HepG2 (cell line): ENCODE data around the gene ZNF839. TPM values are rescaled to one million over a fixed set of nuclear protein-coding genes. Genes with fewer than 3 reads are reported as not detected.

Source experiments
- ASH2L ChIP-seq: fragments of 300-600, 200-600 bp; sonication (generic); IDR thresholded peaks from 2 replicates; pipeline ENCODE4 v1.7.0; 2017; ENCODE audit warnings: low read depth, mild to moderate bottlenecking, moderate library complexity, mixed read lengths, low read length; ENCODE audit not compliant: insufficient read length
- ISX ChIP-seq: sonication (generic); formaldehyde crosslinking; conservative IDR thresholded peaks from 2 replicates; pipeline ENCODE4 v1.5.0; 2020; ENCODE audit warnings: missing genetic modification reagents
- KAT7 ChIP-seq: IDR thresholded peaks from 2 replicates; pipeline ENCODE4 v1.6.1; 2018; ENCODE audit warnings: borderline replicate concordance, missing compliant biosample characterization
- MAZ ChIP-seq, 2 experiments: sonication (generic) in 1 of 2; formaldehyde crosslinking in 1 of 2; IDR thresholded peaks; 2 replicates each; pipeline versions ENCODE4 v1.5.0 to v1.6.1; 2012 to 2020; ENCODE audit warnings: low read depth in 2 of 2, mild to moderate bottlenecking in 2 of 2, borderline replicate concordance in 1 of 2, improper control_type of control experiment in 1 of 2, low read length in 1 of 2, missing genetic modification reagents in 1 of 2, moderate library complexity in 1 of 2
- ONECUT2 ChIP-seq: sonication (generic); formaldehyde crosslinking; IDR thresholded peaks from 2 replicates; pipeline ENCODE4 v1.4.0; 2020; ENCODE audit warnings: missing genetic modification reagents
- RCOR2 ChIP-seq: IDR thresholded peaks from 2 replicates; pipeline ENCODE4 v1.6.1; 2016; ENCODE audit warnings: missing biosample characterization, missing genetic modification reagents
- REL ChIP-seq: sonication (generic); formaldehyde crosslinking; conservative IDR thresholded peaks from 2 replicates; pipeline ENCODE4 v1.8.0; 2022; ENCODE audit warnings: mild to moderate bottlenecking, missing genetic modification reagents, moderate library complexity
- RNF2 ChIP-seq: fragments of 450-650 bp; conservative IDR thresholded peaks from 2 replicates; pipeline ENCODE4 v1.6.1; 2016; ENCODE audit warnings: low read depth
- SALL2 ChIP-seq: sonication (generic); formaldehyde crosslinking; IDR thresholded peaks from 2 replicates; pipeline ENCODE4 v1.8.1; 2023; ENCODE audit warnings: mild to moderate bottlenecking, missing genetic modification reagents, inconsistent platforms
- SMAD3 ChIP-seq: sonication (generic); formaldehyde crosslinking; IDR thresholded peaks from 2 replicates; pipeline ENCODE4 v1.4.0; 2020; ENCODE audit warnings: missing genetic modification reagents
- ZBTB8A ChIP-seq: sonication (generic); formaldehyde crosslinking; IDR thresholded peaks from 2 replicates; pipeline ENCODE4 v1.4.0; 2020; ENCODE audit warnings: mild to moderate bottlenecking, low read depth, missing genetic modification reagents, borderline replicate concordance
- ZNF235 ChIP-seq: sonication (generic); formaldehyde crosslinking; IDR thresholded peaks from 2 replicates; pipeline ENCODE4 v1.8.1; 2023; ENCODE audit warnings: mild to moderate bottlenecking, missing genetic modification reagents, borderline replicate concordance
- ZNF354B ChIP-seq: sonication (generic); formaldehyde crosslinking; IDR thresholded peaks from 2 replicates; pipeline ENCODE4 v1.8.0; 2022; ENCODE audit warnings: mild to moderate bottlenecking, missing genetic modification reagents
- ZNF501 ChIP-seq: sonication (generic); formaldehyde crosslinking; IDR thresholded peaks from 2 replicates; pipeline ENCODE4 v1.5.1; 2020; ENCODE audit warnings: mild to moderate bottlenecking, moderate library complexity, missing genetic modification reagents
- ZNF670 ChIP-seq: sonication (generic); formaldehyde crosslinking; IDR thresholded peaks from 2 replicates; pipeline ENCODE4 v1.8.0; 2022; ENCODE audit warnings: mild to moderate bottlenecking, missing genetic modification reagents, borderline replicate concordance
- polyA plus RNA-seq, 8 experiments: library from polyadenylated mRNA; depleted of rRNA in 3 of 8; stranded (reverse) in 7 of 8; unstranded in 1 of 8; fragments of >200 nt; fragmentation: Illumina TruSeq in 4 of 8; extraction: Trizol in 4 of 8; gene quantifications; 2 replicates each; pipeline versions ENCODE4 v1.2.1 to v1.2.3, GENCODE V29; 2011 to 2016; ENCODE audit warnings: low read depth in 4 of 8, missing spikeins in 1 of 8, mixed read lengths in 1 of 8; ENCODE audit not compliant: insufficient read depth in 1 of 8
- total RNA-seq, 5 experiments: library from RNA; depleted of rRNA; stranded (reverse); fragments of >200 nt; fragmentation: Illumina TruSeq; extraction: Trizol; gene quantifications; 2 replicates each; pipeline ENCODE4 v1.2.3, GENCODE V29; 2016; ENCODE audit warnings: low read depth in 1 of 5
- TF ChIP-seq, protein P1 (sequence below): sonication (generic); formaldehyde crosslinking; IDR thresholded peaks from 2 replicates; pipeline ENCODE4; 2020; ENCODE audit warnings: missing genetic modification reagents, mild to moderate bottlenecking, borderline replicate concordance
- TF ChIP-seq, protein P2 (sequence below): sonication (generic); formaldehyde crosslinking; IDR thresholded peaks from 2 replicates; pipeline ENCODE4 v1.8.1; 2023; ENCODE audit warnings: missing genetic modification reagents, inconsistent platforms, borderline replicate concordance
- TF ChIP-seq, protein P3 (sequence below): sonication (generic); formaldehyde crosslinking; IDR thresholded peaks from 2 replicates; pipeline ENCODE4 v1.4.0; 2020; ENCODE audit warnings: missing genetic modification reagents; ENCODE audit errors: not compliant biosample characterization
- TF ChIP-seq, protein P4 (sequence below): sonication (generic); formaldehyde crosslinking; IDR thresholded peaks from 2 replicates; pipeline ENCODE4 v1.4.0; 2020; ENCODE audit warnings: missing genetic modification reagents

The ZNF839 gene
- total and polyA plus RNA-seq, 2 of the 13 experiments (the other 11 are each of a cell fraction or from before 2014, with no cell fraction given) = 11.1 to 12.8 TPM

DNA sequence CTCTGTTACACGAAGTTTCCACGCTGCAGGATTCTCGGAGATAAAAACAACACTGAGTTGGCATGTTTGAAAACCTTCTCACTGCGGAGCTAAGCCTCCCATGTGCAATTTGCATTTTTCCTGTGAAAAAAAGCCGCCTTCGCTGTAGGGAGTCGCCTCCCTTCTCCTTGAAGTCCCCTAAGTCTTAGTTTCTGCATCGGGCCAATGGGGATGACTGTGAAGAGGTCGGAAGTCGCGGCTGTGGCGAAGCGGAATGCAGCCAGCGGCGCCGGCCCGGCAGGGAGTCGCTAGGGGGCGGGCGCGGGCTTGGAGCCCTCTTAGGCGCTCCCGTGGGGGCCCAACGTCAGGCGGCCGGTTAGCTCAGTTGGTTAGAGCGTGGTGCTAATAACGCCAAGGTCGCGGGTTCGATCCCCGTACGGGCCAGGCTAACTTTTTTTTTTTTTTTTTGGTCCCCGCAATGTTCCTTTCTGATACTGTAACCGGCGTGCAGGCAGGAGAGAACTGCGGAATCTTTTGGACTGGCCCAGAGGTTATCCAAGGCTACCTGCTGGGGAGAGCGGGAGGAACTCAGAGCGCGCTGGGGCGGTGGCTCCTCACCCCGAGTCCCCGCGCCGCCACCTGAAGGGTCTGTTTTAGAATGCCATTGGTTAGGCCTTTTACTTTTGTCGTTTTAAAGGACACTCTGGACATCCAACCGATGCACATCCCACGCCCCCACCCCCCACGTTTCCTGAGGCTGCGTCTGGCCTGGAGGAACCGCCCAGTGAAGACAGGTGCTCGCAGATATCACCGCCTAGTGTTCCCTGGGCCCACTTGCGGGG, 2.6 kb upstream of the ZNF839 start (continued):
- TF ChIP-seq, protein P1, sequence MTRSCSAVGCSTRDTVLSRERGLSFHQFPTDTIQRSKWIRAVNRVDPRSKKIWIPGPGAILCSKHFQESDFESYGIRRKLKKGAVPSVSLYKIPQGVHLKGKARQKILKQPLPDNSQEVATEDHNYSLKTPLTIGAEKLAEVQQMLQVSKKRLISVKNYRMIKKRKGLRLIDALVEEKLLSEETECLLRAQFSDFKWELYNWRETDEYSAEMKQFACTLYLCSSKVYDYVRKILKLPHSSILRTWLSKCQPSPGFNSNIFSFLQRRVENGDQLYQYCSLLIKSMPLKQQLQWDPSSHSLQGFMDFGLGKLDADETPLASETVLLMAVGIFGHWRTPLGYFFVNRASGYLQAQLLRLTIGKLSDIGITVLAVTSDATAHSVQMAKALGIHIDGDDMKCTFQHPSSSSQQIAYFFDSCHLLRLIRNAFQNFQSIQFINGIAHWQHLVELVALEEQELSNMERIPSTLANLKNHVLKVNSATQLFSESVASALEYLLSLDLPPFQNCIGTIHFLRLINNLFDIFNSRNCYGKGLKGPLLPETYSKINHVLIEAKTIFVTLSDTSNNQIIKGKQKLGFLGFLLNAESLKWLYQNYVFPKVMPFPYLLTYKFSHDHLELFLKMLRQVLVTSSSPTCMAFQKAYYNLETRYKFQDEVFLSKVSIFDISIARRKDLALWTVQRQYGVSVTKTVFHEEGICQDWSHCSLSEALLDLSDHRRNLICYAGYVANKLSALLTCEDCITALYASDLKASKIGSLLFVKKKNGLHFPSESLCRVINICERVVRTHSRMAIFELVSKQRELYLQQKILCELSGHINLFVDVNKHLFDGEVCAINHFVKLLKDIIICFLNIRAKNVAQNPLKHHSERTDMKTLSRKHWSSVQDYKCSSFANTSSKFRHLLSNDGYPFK (CRISPR knock-in tag) = no peak
- TF ChIP-seq MAZ (IDR thresholded peaks at IDR 0.05; ENCODE audit: borderline replicate concordance, low read depth, low read length) (no peak), MAZ (CRISPR knock-in tag; IDR thresholded peaks at IDR 0.05; ENCODE audit: low read depth) (peak; percentile 67; the same call in 1 of the 2 replicates), ISX (no peak), SMAD3 (CRISPR knock-in tag) (peak; percentile 82), ZBTB8A (CRISPR knock-in tag) (peak; percentile 74; the same call in 1 of the 2 replicates), SALL2 (CRISPR knock-in tag) (no peak; the same call in 1 of the 2 replicates), ASH2L (peak; percentile 87), ZNF501 (CRISPR knock-in tag) (peak; percentile 95), RCOR2 (CRISPR knock-in tag) (0 out of 2 replicates have a peak, but pooled peaks have one; percentile 15), RNF2 (no peak), ONECUT2 (CRISPR knock-in tag) (no peak; the same call in 1 of the 2 replicates), ZNF670 (peak; percentile 72; the same call in 1 of the 2 replicates), ZNF235 (CRISPR knock-in tag) (peak; percentile 71; the same call in 1 of the 2 replicates), KAT7 (peak; percentile 82; the same call in 1 of the 2 replicates), ZNF354B (CRISPR knock-in tag) (no peak), REL (CRISPR knock-in tag) (no peak)
- TF ChIP-seq, protein P2, sequence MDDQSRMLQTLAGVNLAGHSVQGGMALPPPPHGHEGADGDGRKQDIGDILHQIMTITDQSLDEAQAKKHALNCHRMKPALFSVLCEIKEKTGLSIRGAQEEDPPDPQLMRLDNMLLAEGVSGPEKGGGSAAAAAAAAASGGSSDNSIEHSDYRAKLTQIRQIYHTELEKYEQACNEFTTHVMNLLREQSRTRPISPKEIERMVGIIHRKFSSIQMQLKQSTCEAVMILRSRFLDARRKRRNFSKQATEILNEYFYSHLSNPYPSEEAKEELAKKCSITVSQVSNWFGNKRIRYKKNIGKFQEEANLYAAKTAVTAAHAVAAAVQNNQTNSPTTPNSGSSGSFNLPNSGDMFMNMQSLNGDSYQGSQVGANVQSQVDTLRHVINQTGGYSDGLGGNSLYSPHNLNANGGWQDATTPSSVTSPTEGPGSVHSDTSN (CRISPR knock-in tag) = no peak
- TF ChIP-seq, protein P3, sequence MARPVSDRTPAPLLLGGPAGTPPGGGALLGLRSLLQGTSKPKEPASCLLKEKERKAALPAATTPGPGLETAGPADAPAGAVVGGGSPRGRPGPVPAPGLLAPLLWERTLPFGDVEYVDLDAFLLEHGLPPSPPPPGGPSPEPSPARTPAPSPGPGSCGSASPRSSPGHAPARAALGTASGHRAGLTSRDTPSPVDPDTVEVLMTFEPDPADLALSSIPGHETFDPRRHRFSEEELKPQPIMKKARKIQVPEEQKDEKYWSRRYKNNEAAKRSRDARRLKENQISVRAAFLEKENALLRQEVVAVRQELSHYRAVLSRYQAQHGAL (CRISPR knock-in tag) = no peak
- TF ChIP-seq, protein P4, sequence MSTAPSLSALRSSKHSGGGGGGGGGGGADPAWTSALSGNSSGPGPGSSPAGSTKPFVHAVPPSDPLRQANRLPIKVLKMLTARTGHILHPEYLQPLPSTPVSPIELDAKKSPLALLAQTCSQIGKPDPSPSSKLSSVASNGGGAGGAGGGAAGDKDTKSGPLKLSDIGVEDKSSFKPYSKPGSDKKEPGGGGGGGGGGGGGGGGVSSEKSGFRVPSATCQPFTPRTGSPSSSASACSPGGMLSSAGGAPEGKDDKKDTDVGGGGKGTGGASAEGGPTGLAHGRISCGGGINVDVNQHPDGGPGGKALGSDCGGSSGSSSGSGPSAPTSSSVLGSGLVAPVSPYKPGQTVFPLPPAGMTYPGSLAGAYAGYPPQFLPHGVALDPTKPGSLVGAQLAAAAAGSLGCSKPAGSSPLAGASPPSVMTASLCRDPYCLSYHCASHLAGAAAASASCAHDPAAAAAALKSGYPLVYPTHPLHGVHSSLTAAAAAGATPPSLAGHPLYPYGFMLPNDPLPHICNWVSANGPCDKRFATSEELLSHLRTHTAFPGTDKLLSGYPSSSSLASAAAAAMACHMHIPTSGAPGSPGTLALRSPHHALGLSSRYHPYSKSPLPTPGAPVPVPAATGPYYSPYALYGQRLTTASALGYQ (CRISPR knock-in tag) = no peak
